Measurements from ENCODE around the gene PTPRN2.

PTPRN2 gene

GRCh38 chr7:158329686-158330085 lies 257.9 kb downstream of the PTPRN2 start:
- no peak for DNase-seq

GRCh38 chr7:158329014-158329610 lies 258.5 kb downstream of the PTPRN2 start:
- DNase-seq, result no peak

GRCh38 chr7:158328376-158329013 lies 259.1 kb downstream of the PTPRN2 start:
- DNase-seq, result no peak

- DNase-seq, result no peak
Observed at GRCh38 chr7:158327571-158328180, 259.9 kb downstream of the PTPRN2 start.

- DNase-seq, result no peak
Observed at GRCh38 chr7:158327012-158327411, 260.6 kb downstream of the PTPRN2 start.

- no peak for DNase-seq
Observed at GRCh38 chr7:158325530-158326381, 261.9 kb downstream of the PTPRN2 start.

GRCh38 chr7:158324397-158325360 lies 262.9 kb downstream of the PTPRN2 start:
- DNase-seq, result no peak

- DNase-seq, result no peak
Observed at GRCh38 chr7:158323741-158324396, 263.8 kb downstream of the PTPRN2 start.

GRCh38 chr7:158322616-158323530 lies 264.8 kb downstream of the PTPRN2 start:
- no peak for DNase-seq

- DNase-seq, result no peak
Observed at GRCh38 chr7:158321936-158322615, 265.5 kb downstream of the PTPRN2 start.

GRCh38 chr7:158321056-158321700 lies 266.4 kb downstream of the PTPRN2 start:
- no peak for DNase-seq

GRCh38 chr7:158320328-158320727 lies 267.3 kb downstream of the PTPRN2 start:
- DNase-seq, result no peak

GRCh38 chr7:158318511-158318913 lies 269.1 kb downstream of the PTPRN2 start:
- no peak for DNase-seq

GRCh38 chr7:158317238-158318205 lies 270.1 kb downstream of the PTPRN2 start:
- DNase-seq, result no peak

- no peak for DNase-seq
Observed at GRCh38 chr7:158316466-158317031, 271.1 kb downstream of the PTPRN2 start.

GRCh38 chr7:158315881-158316280 lies 271.7 kb downstream of the PTPRN2 start:
- no peak for DNase-seq

GRCh38 chr7:158315326-158315725 lies 272.3 kb downstream of the PTPRN2 start:
- DNase-seq, result no peak

- DNase-seq, result no peak
Observed at GRCh38 chr7:158314394-158314793, 273.2 kb downstream of the PTPRN2 start.
